ENCODE results near the gene FAM162A.
"Not testable (repeated sequence)": the region's sequence is repeated elsewhere in the genome, so short reads cannot be mapped to it uniquely, and the experiment has no call there.

The FAM162A gene

GRCh38 chr3:122421836-122422235 is 37.9 kb downstream of the FAM162A start:
- DNase-seq: no peak

GRCh38 chr3:122427857-122428471 is 44.0 kb downstream of the FAM162A start:
- no peak for DNase-seq

GRCh38 chr3:122430371-122430770 is 46.4 kb downstream of the FAM162A start:
- DNase-seq: peak; percentile 64

DNA sequence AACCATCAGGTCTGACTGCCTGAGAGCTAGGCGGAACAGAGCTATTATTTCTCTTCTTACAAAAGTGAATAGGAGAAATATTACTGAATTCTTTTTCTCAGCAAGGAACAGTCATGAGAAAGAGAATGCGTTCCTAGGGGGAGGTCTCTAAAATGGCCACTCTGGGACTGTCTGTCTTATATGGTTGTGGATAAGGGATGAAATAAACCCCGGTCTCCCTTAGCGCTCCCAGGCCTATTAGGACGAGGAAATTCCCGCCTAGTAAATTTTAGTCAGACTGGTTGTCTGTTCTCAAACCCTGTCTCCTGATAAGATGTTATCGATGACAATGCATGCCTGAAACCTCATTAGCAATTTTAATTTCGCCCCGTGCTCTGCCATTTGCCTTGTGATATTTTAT is 52.0 kb downstream of the FAM162A start:
- no peak for DNase-seq

- DNase-seq: no peak
Measured at GRCh38 chr3:122443090-122443489, 59.1 kb downstream of the FAM162A start.

DNA sequence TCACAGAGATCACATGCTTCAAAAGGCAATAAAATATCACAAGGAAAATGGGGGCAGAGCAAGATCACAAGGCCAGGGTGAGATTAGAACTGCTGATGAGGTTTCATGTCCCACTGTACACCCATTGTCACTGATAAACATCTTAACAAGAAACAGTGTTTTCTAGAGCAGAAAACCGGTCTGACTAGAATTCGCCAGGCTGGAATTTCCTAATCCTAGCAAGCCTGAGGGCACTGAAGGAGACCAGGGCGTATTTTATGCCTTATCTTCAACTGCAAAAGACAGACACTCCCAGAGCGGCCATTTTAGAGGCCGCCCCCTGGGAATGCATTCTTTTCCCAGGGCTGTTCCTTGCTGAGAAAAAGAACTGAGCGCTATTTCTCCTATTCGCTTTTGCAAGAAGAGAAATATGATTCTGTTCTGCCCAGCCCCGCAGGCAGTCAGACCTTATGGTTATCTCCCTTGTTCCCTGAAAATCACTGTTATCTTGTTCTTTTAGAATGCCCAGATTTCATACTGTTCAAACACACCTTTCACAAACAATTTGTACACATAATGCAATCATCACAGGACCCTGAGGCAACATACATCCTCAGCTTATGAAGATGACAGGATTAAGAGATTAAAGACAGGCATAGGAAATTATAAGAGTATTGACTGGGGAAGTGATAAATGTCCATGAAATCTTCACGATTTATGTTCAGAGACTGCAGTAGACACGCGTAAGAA is 59.9 kb downstream of the FAM162A start:
- not testable (repeated sequence) for DNase-seq

DNA sequence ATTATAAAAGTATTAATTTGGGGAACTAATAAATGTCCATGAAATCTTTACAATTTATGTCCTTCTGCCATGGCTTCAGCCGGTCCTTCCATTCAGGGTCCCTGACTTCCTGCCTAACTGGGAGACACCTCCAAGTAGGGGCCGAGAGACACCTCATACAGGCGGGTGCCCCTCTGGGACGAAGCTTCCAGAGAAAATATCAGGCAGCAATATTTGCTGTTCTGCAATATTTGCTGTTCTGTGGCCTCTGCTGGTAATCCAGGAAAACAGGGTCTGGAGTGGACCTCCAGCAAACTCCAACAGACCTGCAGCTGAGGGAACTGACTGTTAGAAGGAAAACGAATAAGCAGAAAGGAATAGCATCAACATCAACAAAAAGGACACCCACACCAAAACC is 60.5 kb downstream of the FAM162A start:
- DNase-seq: not testable (repeated sequence)

- not testable (repeated sequence) for DNase-seq
Measured at GRCh38 chr3:122448218-122448617, 64.2 kb downstream of the FAM162A start.

DNA sequence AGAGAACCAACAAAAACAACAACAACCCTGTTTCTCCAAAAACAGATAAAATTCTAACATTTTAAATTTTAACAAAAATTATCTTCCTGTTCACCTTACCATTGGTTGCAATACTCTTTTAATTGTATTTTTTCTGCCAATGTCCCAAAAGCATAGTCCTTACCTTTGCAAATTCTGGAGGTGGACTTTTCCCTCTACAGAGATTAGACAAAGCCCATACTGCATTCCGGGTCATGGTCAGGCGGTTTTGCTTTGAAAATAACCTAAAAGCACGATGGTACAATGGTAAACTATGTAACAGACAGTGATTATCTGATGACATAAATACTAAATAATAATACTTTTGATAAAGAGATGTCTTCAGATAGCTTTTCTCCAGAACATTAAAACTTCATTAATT is 67.4 kb downstream of the FAM162A start:
- DNase-seq: no peak

GRCh38 chr3:122456074-122456473 is 72.1 kb downstream of the FAM162A start:
- no peak for DNase-seq

GRCh38 chr3:122457706-122458105 is 73.7 kb downstream of the FAM162A start:
- DNase-seq: no peak

GRCh38 chr3:122458992-122459391 is 75.0 kb downstream of the FAM162A start:
- peak; percentile 81 for DNase-seq

GRCh38 chr3:122461806-122462205 is 77.8 kb downstream of the FAM162A start:
- no peak for DNase-seq
